Coronary artery (tissue), 2 donors: ENCODE data around the gene CKS2.

Source experiments
- DNase-seq: peaks from one replicate; pipeline ENCODE4 v3.0.0-alpha.2; 2017; ENCODE audit warnings: low spot score
- H3K27ac ChIP-seq, 2 donors: fragments of 200-600 bp; sonication (generic); one replicate each; pipeline ENCODE4 v1.5.1; 2016 to 2019
- H3K4me3 ChIP-seq: fragments of 200-600 bp; sonication (generic); 2 replicates; pipeline ENCODE4 v1.5.1; 2016; ENCODE audit warnings: mild to moderate bottlenecking, moderate library complexity
- CTCF ChIP-seq: fragments of 200-600 bp; sonication (generic); IDR thresholded peaks from one replicate; pipeline ENCODE4 v1.5.1; 2019; ENCODE audit warnings: antibody characterized with exemption

Gene CKS2

GRCh38 chr9:89350988-89351557 is 40.1 kb downstream of the CKS2 start:
- no peak overlapping the region for H3K27ac ChIP-seq
- DNase-seq = no peak
- no peak for TF ChIP-seq CTCF
- no peak overlapping the region for H3K4me3 ChIP-seq

GRCh38 chr9:89351584-89352300 is 40.7 kb downstream of the CKS2 start:
- no peak overlapping the region for H3K27ac ChIP-seq
- no peak for TF ChIP-seq CTCF

GRCh38 chr9:89352451-89352850 is 41.5 kb downstream of the CKS2 start:
- TF ChIP-seq CTCF = no peak
- DNase-seq = no peak
- no peak overlapping the region for H3K27ac ChIP-seq

More at GRCh38 chr9:89351584-89352300, 40.7 kb downstream of the CKS2 start:
- no peak overlapping the region for H3K4me3 ChIP-seq
- DNase-seq = no peak

GRCh38 chr9:89352874-89353649 is 42.1 kb downstream of the CKS2 start:
- H3K4me3 ChIP-seq = no peak overlapping the region
- peak; percentile 16 for DNase-seq
- H3K27ac ChIP-seq = peak overlapping the region in 1 of 2 donors; percentile 13
- TF ChIP-seq CTCF = no peak

More at GRCh38 chr9:89352451-89352850, 41.5 kb downstream of the CKS2 start:
- H3K4me3 ChIP-seq = no peak overlapping the region

- peak; percentile 36 for DNase-seq
Observed at GRCh38 chr9:89353989-89354388, 43.0 kb downstream of the CKS2 start.

GRCh38 chr9:89354471-89354870 is 43.5 kb downstream of the CKS2 start:
- no peak overlapping the region for H3K4me3 ChIP-seq
- peak; percentile 57 for DNase-seq
- no peak overlapping the region for H3K27ac ChIP-seq
- TF ChIP-seq CTCF = no peak

More at GRCh38 chr9:89353989-89354388, 43.0 kb downstream of the CKS2 start:
- no peak overlapping the region for H3K27ac ChIP-seq
- no peak overlapping the region for H3K4me3 ChIP-seq
- TF ChIP-seq CTCF = no peak
